Activated CD8-positive, alpha-beta memory T cell treated with anti-CD3 and anti-CD28 coated beads for 36 hours (primary cell): ENCODE measurements around the gene GPR151. TPM values are rescaled to one million over a fixed set of nuclear protein-coding genes. Genes with fewer than 3 reads are reported as not detected.

Experiments used
- CTCF ChIA-PET: fragments of 350-600 bp; sonication (Branson Sonifier 250); formaldehyde crosslinking; loops from one replicate; lab custom pipeline; 2021; ENCODE audit warnings: antibody characterized with exemption; lab: Charles Lee
- POLR2A ChIA-PET: fragments of 350-600 bp; sonication (Branson Sonifier 250); formaldehyde crosslinking; loops from one replicate; lab custom pipeline; 2021; ENCODE audit warnings: antibody characterized with exemption; lab: Charles Lee
- total RNA-seq, 2 experiments: library from RNA; stranded (reverse); gene quantifications; one replicate each; pipeline ENCODE4 v1.2.3, GENCODE V29; 2021

GPR151 gene
- total RNA-seq, 2 experiments from 2014 or later, result not detected

GRCh38 chr5:146527785-146528184 lies 11.8 kb upstream of the GPR151 start:
- ChIA-PET POLR2A (no interaction called here), CTCF (no interaction called here)

DNA sequence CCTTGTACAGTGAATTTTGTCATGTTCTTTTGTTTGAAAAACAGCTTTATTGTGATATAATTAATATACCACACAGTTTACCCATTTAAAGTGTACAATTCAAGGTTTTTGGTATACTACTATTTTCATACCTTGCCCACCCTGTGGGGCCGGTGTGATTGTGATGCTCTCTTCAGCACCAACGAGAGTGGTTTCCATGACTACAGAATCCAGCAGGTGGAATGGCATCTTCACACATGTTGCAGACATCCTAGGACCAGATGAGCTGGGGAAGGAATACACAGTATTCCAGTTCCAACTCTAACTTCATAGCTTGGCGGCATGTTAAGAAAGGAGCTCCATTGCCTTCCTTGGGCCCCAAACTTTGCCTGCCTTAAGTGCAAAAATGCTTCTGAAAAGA lies 7.7 kb upstream of the GPR151 start:
- CTCF ChIA-PET, result no interaction called here
- POLR2A ChIA-PET, result no interaction called here

GRCh38 chr5:146521403-146522106 lies 5.6 kb upstream of the GPR151 start:
- ChIA-PET POLR2A (interaction anchor here (0.5 kb wide), 1 partner anchor 34 kb away, joined by 4 read pairs; no protein-coding TSS in a partner anchor), CTCF (interaction anchor here (1.1 kb wide), 1 partner anchor 12 kb away, joined by 4 read pairs; no protein-coding TSS in a partner anchor)

- CTCF ChIA-PET, result interaction anchor here (1.1 to 1.4 kb wide), 2 partner anchors 12 to 21 kb away, joined by 4 read pairs; no protein-coding TSS in a partner anchor
- POLR2A ChIA-PET, result no interaction called here
Observed at GRCh38 chr5:146520731-146521130, 4.7 kb upstream of the GPR151 start.

GRCh38 chr5:146519554-146519953 lies 3.6 kb upstream of the GPR151 start:
- ChIA-PET CTCF (interaction anchor here (0.7 to 1.4 kb wide), 2 partner anchors 13 to 22 kb away, joined by 4 read pairs; no protein-coding TSS in a partner anchor), POLR2A (no interaction called here)

GRCh38 chr5:146515473-146516150 lies 378 bp downstream of the GPR151 start:
- POLR2A ChIA-PET, result no interaction called here
- CTCF ChIA-PET, result interaction anchor here (0.5 kb wide), 1 partner anchor 1905 kb away, joined by 3 read pairs; no protein-coding TSS in a partner anchor

DNA sequence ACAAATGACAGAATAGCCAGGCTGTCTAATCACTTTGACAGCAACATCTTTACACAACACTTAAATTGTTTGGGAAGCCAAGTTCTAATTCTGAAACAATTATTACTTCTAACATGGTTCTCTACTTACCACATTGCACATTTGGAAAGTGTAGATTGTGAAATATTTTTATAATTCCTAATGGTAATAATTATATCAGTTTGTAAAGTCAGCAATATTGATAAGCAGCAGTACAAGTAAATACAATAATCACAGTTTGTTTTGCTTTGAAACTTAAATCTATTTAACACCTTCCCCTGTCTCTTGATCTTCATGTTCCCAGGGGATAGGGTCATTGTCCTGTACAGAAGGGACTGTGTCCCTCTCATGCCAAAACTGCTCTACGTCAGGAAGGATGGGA lies 1.4 kb downstream of the GPR151 start:
- ChIA-PET POLR2A (no interaction called here), CTCF (interaction anchor here (0.5 kb wide), 1 partner anchor 1906 kb away, joined by 3 read pairs; no protein-coding TSS in a partner anchor)

- CTCF ChIA-PET, result no interaction called here
- POLR2A ChIA-PET, result no interaction called here
Observed at GRCh38 chr5:146513462-146513861, 2.5 kb downstream of the GPR151 start.

GRCh38 chr5:146510559-146511125 lies 5.3 kb downstream of the GPR151 start:
- POLR2A ChIA-PET, result interaction anchor here (0.7 kb wide), 1 partner anchor 472 kb away, joined by 3 read pairs; no protein-coding TSS in a partner anchor
- CTCF ChIA-PET, result no interaction called here

GRCh38 chr5:146507428-146507827 lies 8.6 kb downstream of the GPR151 start:
- POLR2A ChIA-PET, result no interaction called here
- CTCF ChIA-PET, result no interaction called here

DNA sequence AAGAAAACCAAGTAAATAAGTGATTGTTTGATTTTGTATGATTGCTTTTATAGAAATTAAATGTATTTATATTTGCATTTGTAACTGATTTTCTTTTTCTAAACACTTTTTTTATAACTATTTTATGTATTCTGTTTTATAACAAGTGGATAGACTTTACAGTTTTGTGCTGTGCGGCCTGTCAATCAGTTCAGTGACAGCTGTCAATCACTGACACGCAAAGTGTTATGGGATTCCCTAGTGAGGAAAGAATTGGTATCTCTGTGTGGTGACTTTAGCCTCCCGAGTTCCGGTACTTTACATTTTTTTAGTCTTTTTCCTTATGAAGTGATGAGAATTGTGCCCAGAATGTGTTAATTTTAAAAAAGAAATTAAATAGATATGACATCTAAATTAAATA lies 16.3 kb downstream of the GPR151 start:
- CTCF ChIA-PET, result interaction anchor here (1.0 kb wide), 1 partner anchor 35 kb away, joined by 3 read pairs; no protein-coding TSS in a partner anchor
- POLR2A ChIA-PET, result no interaction called here

DNA sequence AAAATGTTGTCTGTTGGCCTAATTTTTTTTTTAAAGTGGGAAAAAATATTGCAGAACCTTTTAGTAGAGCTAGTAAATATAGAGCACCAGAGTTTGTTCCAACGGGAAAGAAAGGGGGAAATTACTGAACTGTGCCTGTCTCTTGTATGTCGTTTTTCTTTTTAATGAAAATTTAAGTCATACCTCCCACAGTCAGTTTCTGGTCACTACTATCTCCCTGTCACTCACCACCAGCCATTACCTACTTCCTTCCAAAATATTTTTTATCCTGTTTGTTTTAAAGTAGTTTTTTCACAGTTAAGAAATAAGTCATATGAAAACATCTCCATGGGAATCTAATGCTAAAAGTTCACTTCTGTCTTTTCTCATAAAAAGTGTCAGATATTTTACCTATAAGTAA lies 21.3 kb downstream of the GPR151 start:
- CTCF ChIA-PET, result no interaction called here
- POLR2A ChIA-PET, result no interaction called here

DNA sequence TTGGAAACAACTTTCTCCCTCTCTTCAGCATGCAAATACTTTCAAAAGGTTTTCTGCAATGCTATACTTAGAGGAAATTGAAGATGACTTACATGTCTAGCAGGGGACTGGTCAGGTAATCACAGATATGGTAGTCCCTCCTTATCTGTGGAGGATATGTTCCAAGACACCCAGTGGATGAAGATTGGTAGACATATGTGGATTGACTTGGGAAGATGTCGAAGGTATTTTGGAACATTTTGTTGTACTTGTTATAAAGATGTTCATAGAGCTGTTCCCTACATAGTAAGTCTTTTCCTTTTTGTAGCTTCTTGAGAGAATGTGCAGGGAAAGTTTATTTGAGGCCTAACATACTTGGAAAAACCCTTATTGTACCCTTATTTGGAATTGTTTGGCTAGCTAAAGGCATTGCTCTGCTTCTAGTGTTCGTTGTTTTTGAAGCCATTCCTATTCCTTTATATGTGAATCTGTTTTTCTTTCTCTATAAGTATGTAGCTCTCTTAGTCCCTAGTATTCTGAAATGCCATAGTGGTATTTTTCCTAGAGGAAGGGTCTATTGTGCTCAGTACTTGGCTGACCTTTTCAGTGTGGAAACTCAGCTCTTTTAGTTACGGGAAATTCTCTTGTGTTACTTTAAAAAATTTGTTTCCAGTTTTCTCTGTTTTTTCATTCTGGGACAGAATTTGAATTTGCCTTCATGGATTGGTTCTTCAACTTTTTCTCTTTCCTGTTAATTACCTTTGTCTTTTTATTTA lies 25.7 kb downstream of the GPR151 start:
- CTCF ChIA-PET, result no interaction called here
- POLR2A ChIA-PET, result no interaction called here

DNA sequence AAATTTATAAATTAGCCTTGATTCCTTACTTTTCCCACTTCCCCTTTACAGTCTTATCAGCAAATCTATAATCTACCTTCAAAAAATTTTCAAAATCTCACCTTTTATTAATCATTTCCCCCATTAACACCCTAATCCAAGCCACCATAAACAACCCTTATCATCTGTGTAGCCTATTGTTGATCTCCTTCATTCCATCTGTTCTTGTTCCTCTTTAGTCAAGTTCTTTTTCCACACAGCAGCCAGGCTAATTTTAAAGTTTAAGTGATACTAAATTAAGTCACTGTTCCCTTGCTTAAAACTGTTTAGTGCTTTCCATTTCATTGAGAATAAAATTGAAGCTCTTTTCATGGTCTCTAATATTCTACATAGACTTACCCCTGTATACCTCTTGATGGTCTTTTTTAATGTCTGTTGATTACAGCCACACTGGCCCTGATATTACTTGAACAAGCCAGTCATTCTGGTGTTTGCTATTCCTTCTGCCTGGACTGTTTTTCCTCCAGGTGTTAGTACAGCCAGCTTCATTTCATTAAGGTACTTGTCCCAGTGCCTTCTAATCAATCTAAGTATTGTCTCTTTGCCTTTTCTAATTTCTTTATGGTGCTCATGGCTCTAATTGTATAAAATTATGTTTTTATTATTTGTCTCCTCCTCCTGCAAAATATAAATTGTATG lies 31.1 kb downstream of the GPR151 start:
- ChIA-PET CTCF (no interaction called here), POLR2A (no interaction called here)

DNA sequence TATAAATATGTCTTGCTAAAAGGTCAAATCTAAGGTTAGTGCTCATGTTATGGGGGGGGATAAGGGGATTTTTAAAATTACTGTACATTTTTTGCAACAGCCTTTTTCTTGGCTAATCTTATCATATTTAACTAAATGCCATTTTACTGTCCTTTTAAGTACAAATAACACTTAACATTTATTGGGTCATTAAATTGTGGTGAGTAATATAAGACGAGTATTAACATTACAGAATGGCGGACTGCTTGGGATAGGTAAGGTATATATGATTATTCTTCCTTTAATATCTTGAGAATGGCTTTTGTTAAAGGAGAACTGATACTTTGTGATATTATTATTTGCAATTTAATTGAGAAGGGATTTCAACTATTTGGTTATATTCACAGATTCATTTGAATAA lies 33.2 kb downstream of the GPR151 start:
- POLR2A ChIA-PET, result no interaction called here

GRCh38 chr5:146475906-146476305 lies 40.1 kb downstream of the GPR151 start:
- ChIA-PET POLR2A (no interaction called here), CTCF (interaction anchor here (2.2 kb wide), 1 partner anchor 25 kb away, joined by 4 read pairs; no protein-coding TSS in a partner anchor)

More for the DNA sequence above, 33.2 kb downstream of the GPR151 start:
- CTCF ChIA-PET, result no interaction called here

- CTCF ChIA-PET, result no interaction called here
- POLR2A ChIA-PET, result no interaction called here
Observed at GRCh38 chr5:146475190-146475780, 40.7 kb downstream of the GPR151 start.

DNA sequence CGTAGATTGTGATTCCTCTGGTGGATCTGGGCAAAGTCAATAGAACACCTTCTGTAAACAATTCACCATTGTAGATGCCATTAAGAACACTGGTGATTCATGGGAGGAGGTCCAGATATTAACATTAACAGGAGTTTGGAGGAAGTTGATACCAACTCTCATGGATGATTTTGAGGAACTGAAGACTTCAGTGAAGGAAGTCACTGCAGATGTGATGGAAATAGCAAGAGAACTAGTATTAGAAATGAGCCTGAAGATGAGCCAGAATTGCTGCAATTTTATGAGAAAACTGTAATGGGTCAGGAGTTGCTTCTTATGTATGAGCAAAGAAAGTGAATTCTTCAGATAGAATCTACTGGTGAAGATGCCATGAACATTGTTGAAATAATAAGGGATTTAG lies 41.9 kb downstream of the GPR151 start:
- ChIA-PET CTCF (no interaction called here), POLR2A (no interaction called here)
